ENCODE measurements around the gene PACRG. TPM values are rescaled to one million over a fixed set of nuclear protein-coding genes. Genes with fewer than 3 reads are reported as not detected.

Gene PACRG
- polyA plus RNA-seq, 1 of the 3 experiments (the other 2 are of a cell fraction), result 0.56 TPM

GRCh38 chr6:162701551-162701950 lies 26.2 kb upstream of the PACRG start:
- no peak overlapping the region for H3K9ac ChIP-seq

More at GRCh38 chr6:162701551-162701950, 26.2 kb upstream of the PACRG start:
- no peak for TF ChIP-seq NFIC (IDR thresholded peaks at IDR 0.05; ENCODE audit: borderline replicate concordance)
- TF ChIP-seq FOXJ3 (CRISPR knock-in tag; IDR thresholded peaks at IDR 0.05), result no peak
- no peak for TF ChIP-seq TEAD4 (IDR thresholded peaks at IDR 0.05; ENCODE audit: borderline replicate concordance, insufficient read depth)
- no peak for TF ChIP-seq CTCF (IDR thresholded peaks at IDR 0.05)
- no peak for TF ChIP-seq REST (IDR thresholded peaks at IDR 0.05; ENCODE audit: low read depth, low read length)
- no peak for TF ChIP-seq EZH2phosphoT487 (IDR thresholded peaks at IDR 0.05; ENCODE audit: borderline replicate concordance, low read depth)
- no peak for TF ChIP-seq NRF1 (IDR thresholded peaks at IDR 0.05; ENCODE audit: low read depth, low read length)
- TF ChIP-seq ELF1 (IDR thresholded peaks at IDR 0.05), result no peak
- no peak for TF ChIP-seq RXRA (IDR thresholded peaks at IDR 0.05; ENCODE audit: borderline replicate concordance, low read depth)
- no peak for TF ChIP-seq GABPA (IDR thresholded peaks at IDR 0.05; ENCODE audit: low read depth)
- no peak for TF ChIP-seq YY1 (IDR thresholded peaks at IDR 0.05; ENCODE audit: low read depth)
- Histone ChIP-seq H2AFZ (ENCODE audit: low read depth) (no peak overlapping the region), H3K27me3 (ENCODE audit: insufficient read depth) (no peaks in the 10 kb centered on the region), H3K4me1 (ENCODE audit: control insufficient read depth in 1 of 2, insufficient read depth in 2 of 2, low read depth in 1 of 2, low read length in 1 of 2) (peaks cover 0 to 8% of the 10 kb centered on the region in 2 experiments; a peak in 2 of 4 replicates), H3K36me3 (replicated peaks in 1 of 2; ENCODE audit: control insufficient read depth in 1 of 2, insufficient read depth in 2 of 2, low read length in 1 of 2) (no peaks in the 10 kb centered on the region), H3K4me2 (no peak overlapping the region), H3K9me2 (no peaks in the 10 kb centered on the region), H3K9me3 (no peaks in the 10 kb centered on the region), H4K20me1 (ENCODE audit: insufficient read depth) (no peaks in the 10 kb centered on the region), H3K4me3 (ENCODE audit: low read depth in 2 of 2, low read length in 1 of 2) (no peak overlapping the region), H3K79me2 (ENCODE audit: insufficient read depth) (no peaks in the 10 kb centered on the region), H3K27ac (ENCODE audit: low read depth in 2 of 2, low read length in 1 of 2) (no peak overlapping the region), H3F3A (replicated peaks; ENCODE audit: insufficient read depth) (no peaks in the 10 kb centered on the region)
- POLR2A ChIA-PET, result no interaction called here
- CTCF ChIA-PET, result no interaction called here
- WGBS (ENCODE audit: low lambda C conversion rate), result 64% methylated on average over 1 of the region's 1 CpG
- no peak for DNase-seq
